ENCODE data around the gene DENND6A.

- TF ChIP-seq POLR2AphosphoS5 (IDR thresholded peaks at IDR 0.05) (no peak), CTCF (IDR thresholded peaks at IDR 0.05) (no peak), POLR2A (IDR thresholded peaks at IDR 0.05) (no peak), EP300 (IDR thresholded peaks at IDR 0.05) (no peak)
These were observed 98.7 kb downstream of the DENND6A start for GRCh38 chr3:57594144-57594543.

All from sigmoid colon (tissue), 4 donors.